NT2/D1 (cell line): ENCODE results near the gene LNP1.

ENCODE experiments used
- SUZ12 ChIP-seq: IDR thresholded peaks from 2 replicates; pipeline ENCODE4 v1.6.1; 2011; ENCODE audit not compliant: insufficient read length, insufficient read depth; ENCODE audit errors: extremely low read depth
- YY1 ChIP-seq: IDR thresholded peaks from 2 replicates; pipeline ENCODE4 v1.6.1; 2011; ENCODE audit not compliant: insufficient read length, insufficient read depth

DNA sequence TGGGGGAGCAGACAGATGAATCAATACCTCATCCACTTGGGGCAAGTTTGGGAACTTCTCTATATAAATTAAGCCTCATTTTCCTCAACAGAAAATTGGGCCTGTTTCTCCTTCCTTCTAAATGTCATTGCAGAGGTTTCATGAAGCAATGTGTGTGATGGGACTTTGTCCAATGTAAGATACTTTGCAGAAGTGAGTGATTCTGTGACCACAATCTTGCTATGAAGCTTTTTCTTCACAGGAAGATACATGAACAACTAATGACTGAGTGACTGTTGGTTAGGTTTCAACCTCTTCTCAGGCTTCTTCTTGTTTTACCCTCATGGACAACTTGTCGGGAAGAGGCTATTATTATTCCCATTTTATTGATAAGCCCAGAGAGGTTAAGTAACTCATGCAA is 102.1 kb downstream of the LNP1 start:
- TF ChIP-seq SUZ12 = no peak
- TF ChIP-seq YY1 = no peak
